WI38 (cell line): ENCODE measurements around the gene FGFBP2.

Source experiments
- H3K4me3 ChIP-seq: 2 replicates; pipeline ENCODE4 v1.5.1; 2011; ENCODE audit warnings: low read depth, mild to moderate bottlenecking, control low read depth, low read length
- CTCF ChIP-seq: IDR thresholded peaks from 2 replicates; pipeline ENCODE4 v1.5.1; 2012; ENCODE audit warnings: low read depth, mild to moderate bottlenecking, control low read depth, low read length

Gene FGFBP2

DNA sequence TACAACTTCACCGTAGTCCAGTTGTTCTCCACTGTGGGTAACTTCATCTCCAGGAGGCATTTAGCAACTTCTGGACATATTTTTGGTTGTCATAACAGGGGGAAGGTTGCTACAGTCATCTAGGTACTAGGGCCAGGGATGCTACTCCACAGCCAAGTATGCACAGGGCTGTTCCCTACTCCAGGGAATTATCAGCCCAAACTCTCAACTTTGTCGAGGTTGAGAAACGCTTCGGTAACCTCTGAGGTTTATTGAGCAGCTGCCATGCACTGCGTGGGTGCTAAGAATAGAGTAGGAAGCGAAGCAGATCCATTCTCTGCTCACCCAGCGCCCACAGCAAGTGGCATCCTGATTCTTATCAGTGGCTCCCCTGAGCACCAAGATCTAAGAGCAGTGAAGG lies 32.7 kb downstream of the FGFBP2 start:
- TF ChIP-seq CTCF, result no peak
- no peak overlapping the region for H3K4me3 ChIP-seq

- TF ChIP-seq CTCF, result no peak
- H3K4me3 ChIP-seq, result no peak overlapping the region
These were observed 33.4 kb downstream of the FGFBP2 start for GRCh38 chr4:15929540-15929939.

- no peak for TF ChIP-seq CTCF
- H3K4me3 ChIP-seq, result no peak overlapping the region
These were observed 34.1 kb downstream of the FGFBP2 start for GRCh38 chr4:15928883-15929282.

DNA sequence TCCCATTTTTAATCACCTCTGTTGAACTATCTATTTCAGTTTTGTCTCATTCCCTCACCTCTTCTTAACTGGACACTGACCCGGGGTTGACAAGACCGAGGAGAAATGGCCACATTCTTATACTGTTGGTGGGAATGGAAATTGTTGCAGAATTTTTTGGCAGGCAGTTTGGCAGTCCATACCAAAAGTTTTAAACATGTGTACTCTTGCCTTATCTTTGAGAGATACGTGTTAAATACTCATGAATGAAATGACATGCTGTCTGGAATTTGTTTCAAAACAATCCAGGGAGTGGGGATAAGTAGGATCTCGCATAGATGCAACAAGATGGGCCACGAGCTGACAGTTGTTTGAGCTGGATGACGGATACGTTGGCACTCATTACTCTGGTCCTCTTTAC lies 36.5 kb downstream of the FGFBP2 start:
- TF ChIP-seq CTCF, result no peak

GRCh38 chr4:15925830-15926229 lies 37.1 kb downstream of the FGFBP2 start:
- H3K4me3 ChIP-seq, result no peak overlapping the region
- TF ChIP-seq CTCF, result no peak

More for the DNA sequence above, 36.5 kb downstream of the FGFBP2 start:
- no peak overlapping the region for H3K4me3 ChIP-seq

DNA sequence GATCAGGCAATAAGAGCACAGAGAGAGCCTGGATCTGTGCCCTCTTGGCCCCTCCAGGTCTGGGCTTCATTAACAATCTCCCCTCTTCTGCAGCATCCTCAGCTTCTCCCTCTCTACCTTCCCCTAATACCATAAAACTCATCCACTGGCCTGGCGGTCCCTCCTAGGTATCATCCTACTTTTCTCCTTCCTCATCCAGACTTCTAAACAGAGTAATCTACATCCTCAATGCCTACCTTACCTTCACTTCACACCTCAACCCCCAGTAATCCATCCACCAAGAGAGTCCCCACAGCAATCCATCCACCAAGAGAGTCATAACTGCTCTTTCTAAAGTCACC lies 41.4 kb downstream of the FGFBP2 start:
- no peak overlapping the region for H3K4me3 ChIP-seq
- no peak for TF ChIP-seq CTCF

DNA sequence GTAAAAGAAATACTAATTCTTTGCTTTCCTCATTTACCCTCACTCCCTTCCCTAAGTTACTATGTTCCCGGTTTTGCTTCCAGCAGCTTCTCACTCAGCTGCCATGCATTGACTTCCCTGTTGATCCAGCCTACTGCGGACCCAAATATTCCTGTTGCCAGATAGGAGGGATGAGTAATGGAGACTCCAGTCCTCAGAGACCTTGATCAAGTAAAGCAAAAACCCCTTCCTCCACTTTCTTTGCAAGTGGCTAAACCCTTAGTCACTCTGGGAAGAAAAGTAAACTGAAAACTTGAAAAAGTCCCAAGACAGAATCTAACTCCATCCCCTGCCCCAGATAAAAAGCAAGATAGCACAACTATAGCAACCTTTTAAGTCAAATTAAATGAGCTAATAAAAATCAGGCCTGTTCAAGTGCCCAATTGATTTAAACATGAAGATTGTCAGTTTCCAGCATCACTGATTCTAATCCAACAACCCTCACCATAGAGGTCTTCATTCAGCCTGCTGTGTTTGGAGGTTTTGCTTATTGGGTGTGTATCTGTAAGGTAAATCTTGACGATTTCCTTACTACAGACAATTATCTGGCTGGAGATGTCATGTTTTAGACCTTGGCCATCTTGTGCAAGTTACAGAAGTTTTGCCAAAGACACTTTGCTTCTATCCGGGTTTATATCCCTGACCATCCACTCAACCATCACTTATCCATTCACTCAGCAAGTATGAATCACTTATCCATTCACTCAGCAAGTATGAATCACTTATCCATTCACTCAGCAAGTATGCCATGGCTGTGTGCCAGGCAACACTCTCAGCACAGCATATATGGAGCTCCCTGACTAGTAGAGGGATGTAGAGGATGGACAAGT lies 42.0 kb downstream of the FGFBP2 start:
- TF ChIP-seq CTCF, result no peak
- H3K4me3 ChIP-seq, result peak overlapping the region; percentile 11; the same call in 1 of the 2 replicates
